Right hindlimb (tissue), 1 donor: Measurements from ENCODE around the gene SEL1L2.

ENCODE experiments used
- DNase-seq: peaks from one replicate; pipeline ENCODE4 v3.0.0-alpha.2; 2018

Gene SEL1L2

DNA sequence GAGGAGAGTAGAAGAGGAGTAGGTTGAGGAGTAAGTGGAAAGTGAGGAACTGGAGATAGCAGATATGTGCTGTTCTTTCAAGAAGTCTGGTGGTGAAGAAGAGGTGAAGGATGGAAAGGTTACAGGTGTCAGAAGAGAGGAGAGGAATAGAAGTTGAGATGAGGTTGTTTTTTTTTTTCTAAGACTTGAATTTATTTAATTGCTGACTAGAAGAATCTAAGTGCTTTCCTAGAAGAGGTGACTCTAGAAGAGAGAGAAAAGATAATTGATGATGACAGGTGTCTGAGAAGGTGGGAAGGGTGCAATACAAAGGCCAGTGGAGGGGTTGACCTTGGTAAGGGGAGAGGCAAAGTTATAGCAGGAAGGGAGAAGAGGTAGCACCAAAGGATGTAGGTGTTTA, 180.0 kb downstream of the SEL1L2 start:
- DNase-seq: no peak

DNA sequence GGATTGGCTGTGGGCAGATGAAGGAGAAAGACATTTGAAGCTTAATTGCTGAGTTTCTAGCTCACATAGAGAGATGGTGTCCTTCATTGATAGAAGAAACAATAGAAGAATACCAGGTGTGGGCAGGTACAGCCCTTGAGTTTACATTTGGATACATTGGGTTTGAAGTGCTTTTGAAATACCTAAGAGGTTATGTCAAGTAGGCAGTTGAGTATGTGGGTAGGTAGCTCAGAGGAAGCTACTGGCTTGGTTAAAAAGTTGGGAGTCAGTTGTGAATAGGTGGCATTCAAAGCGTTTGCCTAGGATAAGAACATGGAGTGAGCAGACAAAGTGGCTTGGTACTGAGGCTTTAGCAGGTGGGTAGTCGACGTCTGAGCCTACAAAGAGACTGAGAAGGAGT, 180.6 kb downstream of the SEL1L2 start:
- DNase-seq: no peak

DNA sequence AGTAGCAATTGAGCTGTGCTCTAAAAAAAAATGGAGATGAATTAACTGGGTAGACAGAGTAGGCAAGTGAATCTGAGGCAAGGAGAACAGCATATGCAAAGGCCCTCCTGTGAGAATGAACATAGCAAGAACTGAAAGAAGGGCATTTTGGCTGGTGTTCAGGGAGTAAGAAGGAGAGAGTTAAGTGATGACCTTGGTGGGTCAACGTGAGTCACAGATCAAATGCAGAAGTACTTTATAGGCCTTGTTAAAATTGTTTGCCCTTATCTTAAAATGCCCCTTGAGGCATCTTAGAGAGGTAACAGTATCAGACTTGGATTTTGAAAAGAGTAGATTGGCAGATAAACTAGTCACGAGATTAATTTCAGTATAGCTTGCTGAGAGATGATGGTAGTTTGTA, 181.0 kb downstream of the SEL1L2 start:
- DNase-seq: no peak

DNA sequence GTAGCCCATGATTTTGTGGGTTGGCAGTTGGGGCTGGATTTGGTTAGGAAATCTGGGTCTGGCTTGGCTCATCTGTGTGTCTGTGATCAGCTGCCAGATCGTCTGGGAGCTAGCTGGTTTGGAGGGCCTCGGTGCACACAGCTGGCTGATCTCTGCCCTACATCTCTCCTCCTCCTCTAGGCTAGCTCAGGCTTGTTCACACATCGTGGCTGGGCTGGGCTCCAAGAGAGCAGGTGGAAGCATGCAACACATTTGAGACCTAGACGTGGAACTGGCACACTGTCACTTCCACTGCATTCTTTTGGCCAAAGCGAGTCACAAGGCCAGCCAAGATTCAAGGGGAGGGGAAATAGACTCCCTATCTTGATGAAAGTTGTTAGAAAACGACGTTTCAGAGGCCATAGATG, 189.7 kb downstream of the SEL1L2 start:
- DNase-seq: peak; percentile 90

DNA sequence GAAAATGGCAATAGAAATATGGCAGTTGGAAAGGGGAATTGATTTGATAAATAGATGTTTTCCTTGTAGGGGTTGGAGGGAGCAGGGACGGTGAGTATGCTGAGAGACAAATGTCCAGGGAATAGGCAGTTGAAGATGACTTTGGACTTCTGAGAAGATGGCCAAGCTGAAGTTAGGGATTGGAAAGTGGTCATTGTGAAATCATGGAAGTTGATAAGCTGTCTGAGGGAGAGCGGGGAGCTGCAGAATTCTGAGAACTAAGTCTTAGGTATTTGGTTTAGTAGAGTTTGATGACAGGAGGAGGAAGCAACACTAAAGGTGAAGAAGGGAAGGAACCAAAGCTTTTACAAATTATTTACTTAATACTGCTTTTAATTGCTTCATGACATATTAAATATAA, 190.4 kb downstream of the SEL1L2 start:
- DNase-seq: no peak
